AG04450 (cell line): Measurements from ENCODE around the gene OXSR1. TPM values are rescaled to one million over a fixed set of nuclear protein-coding genes. Genes with fewer than 3 reads are reported as not detected.

ENCODE experiments used
- CTCF ChIA-PET: fragments of 300-600, 350-600 bp; formaldehyde crosslinking; extraction: SDS; loops from one replicate; lab custom pipeline; 2022; ENCODE audit warnings: antibody characterized with exemption, inconsistent platforms; lab: Charles Lee
- POLR2A ChIA-PET: fragments of 350-600 bp; formaldehyde crosslinking; extraction: SDS; loops from one replicate; lab custom pipeline; 2021; ENCODE audit warnings: antibody characterized with exemption, inconsistent platforms; lab: Yijun Ruan, JAX
- DNase-seq: peaks from one replicate; pipeline ENCODE4 v3.0.0-alpha.2; 2011; ENCODE audit warnings: low read depth, low spot score
- H3K27ac ChIP-seq: one replicate; pipeline ENCODE4 v1.5.1; 2012; ENCODE audit warnings: low read depth, low read length, control low read depth
- H3K27me3 ChIP-seq: one replicate; pipeline ENCODE4 v1.6.0; 2012; ENCODE audit warnings: low read length; ENCODE audit not compliant: control insufficient read depth, insufficient read depth
- H3K4me3 ChIP-seq: 2 replicates; pipeline ENCODE4 v1.5.1; 2011; ENCODE audit warnings: mild to moderate bottlenecking, low read depth, low read length, control low read depth
- H3K9me3 ChIP-seq: 2 replicates; pipeline ENCODE4 v1.5.1; 2012; ENCODE audit warnings: low read length; ENCODE audit not compliant: control insufficient read depth, insufficient read depth
- polyA plus RNA-seq: library from polyadenylated mRNA; depleted of rRNA; stranded (reverse); fragments of >200 nt; gene quantifications from 2 replicates; pipeline ENCODE4 v1.2.3, GENCODE V29; 2011
- TF ChIP-seq, protein P1 (sequence below): IDR thresholded peaks from 2 replicates; pipeline ENCODE4 v1.5.1; 2011; ENCODE audit warnings: low read depth, low read length, control low read depth, inconsistent platforms

The OXSR1 gene
- polyA plus RNA-seq, 1 experiment: 42.3 TPM

DNA sequence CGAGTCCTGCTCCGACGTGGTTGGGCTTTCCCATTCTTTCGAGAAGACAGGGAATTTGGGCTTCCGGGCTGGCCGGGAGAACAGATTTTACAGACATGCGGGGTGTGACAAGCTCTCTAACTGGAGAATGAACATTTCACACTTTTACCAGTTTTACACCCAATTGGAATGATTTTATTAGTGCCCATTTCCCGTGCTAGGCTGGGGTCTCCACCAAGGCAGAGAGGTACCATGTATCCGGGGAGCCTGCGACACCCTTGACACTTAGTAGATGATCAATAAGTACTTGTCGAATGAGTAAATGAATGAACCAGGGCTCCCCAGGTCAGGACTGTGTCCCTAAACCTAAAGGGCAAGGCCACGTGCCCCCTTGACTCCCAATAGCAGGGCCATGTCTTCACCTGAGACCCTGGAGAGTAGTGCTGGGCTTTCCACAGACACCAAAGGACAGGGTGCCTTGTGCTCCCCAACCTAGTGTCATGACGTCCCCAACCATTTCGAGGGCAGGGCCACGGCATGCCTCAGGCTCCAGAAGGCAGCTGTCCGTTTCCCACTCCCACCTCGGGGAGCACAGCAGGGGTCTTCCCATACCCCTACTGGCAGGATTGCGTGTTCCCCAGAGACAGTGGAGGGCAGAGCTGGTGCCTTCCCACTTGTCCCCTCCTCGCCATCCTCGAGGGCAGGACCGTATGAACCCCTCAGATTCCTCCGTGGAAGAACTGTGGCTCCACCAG is 27.6 kb upstream of the OXSR1 start:
- H3K4me3 ChIP-seq: peak overlapping the region; percentile 85
- TF ChIP-seq, protein P1, sequence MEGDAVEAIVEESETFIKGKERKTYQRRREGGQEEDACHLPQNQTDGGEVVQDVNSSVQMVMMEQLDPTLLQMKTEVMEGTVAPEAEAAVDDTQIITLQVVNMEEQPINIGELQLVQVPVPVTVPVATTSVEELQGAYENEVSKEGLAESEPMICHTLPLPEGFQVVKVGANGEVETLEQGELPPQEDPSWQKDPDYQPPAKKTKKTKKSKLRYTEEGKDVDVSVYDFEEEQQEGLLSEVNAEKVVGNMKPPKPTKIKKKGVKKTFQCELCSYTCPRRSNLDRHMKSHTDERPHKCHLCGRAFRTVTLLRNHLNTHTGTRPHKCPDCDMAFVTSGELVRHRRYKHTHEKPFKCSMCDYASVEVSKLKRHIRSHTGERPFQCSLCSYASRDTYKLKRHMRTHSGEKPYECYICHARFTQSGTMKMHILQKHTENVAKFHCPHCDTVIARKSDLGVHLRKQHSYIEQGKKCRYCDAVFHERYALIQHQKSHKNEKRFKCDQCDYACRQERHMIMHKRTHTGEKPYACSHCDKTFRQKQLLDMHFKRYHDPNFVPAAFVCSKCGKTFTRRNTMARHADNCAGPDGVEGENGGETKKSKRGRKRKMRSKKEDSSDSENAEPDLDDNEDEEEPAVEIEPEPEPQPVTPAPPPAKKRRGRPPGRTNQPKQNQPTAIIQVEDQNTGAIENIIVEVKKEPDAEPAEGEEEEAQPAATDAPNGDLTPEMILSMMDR: no peak
- CTCF ChIA-PET: interaction anchor here (0.6 to 2.6 kb wide), 5 partner anchors 110 to 343 kb away, joined by 3 to 13 read pairs (median 8); partner anchors contain the start of gene XYLB
- no peaks in the 10 kb centered on the region; the same call in 1 of the 2 replicates for H3K9me3 ChIP-seq
- POLR2A ChIA-PET: interaction anchor here (1.0 to 2.2 kb wide), 5 partner anchors 10 to 119 kb away, joined by 3 to 27 read pairs (median 5); partner anchors contain the start of gene OXSR1
- H3K27ac ChIP-seq: peak overlapping the region; percentile 89
- DNase-seq: no peak
- H3K27me3 ChIP-seq: no peaks in the 10 kb centered on the region

DNA sequence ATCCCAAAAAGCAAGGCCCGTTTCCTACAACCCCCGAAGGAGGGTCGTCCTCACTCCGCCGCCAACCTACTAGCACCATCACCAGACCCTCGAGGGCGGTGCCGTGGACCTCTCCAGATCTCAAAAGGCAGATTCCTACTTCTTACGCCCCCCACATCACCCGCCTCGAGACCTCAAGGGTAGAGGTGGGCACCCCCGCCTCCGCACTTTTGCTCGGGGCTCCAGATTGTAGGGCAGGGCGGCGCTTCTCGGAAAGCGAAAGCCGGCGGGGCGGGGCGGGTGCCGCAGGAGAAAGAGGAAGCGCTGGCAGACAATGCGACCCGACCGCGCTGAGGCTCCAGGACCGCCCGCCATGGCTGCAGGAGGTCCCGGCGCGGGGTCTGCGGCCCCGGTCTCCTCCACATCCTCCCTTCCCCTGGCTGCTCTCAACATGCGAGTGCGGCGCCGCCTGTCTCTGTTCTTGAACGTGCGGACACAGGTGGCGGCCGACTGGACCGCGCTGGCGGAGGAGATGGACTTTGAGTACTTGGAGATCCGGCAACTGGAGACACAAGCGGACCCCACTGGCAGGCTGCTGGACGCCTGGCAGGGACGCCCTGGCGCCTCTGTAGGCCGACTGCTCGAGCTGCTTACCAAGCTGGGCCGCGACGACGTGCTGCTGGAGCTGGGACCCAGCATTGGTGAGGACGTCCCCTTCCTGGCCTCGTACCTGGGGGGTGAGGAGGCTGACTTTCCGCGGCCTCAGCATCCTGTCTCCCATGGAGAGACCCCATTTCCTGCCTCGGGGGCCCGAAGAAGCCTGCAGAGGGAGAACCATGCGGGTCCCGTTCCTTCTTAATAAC is 26.8 kb upstream of the OXSR1 start, which contains the start of gene MYD88:
MYD88 (plus strand) TSS at position 313 of the 842 bp plus-strand sequence; CDS start at position 353, 40 bp downstream.
- ChIA-PET CTCF (interaction anchor here (1.5 to 2.6 kb wide), 2 partner anchors 160 to 208 kb away, joined by 3 to 13 read pairs; partner anchors contain the start of gene XYLB), POLR2A (no interaction called here)
- Histone ChIP-seq H3K9me3 (no peaks in the 10 kb centered on the region; the same call in 1 of the 2 replicates), H3K4me3 (peak within 1 kb of the TSS; percentile 85), H3K27ac (peak within 1 kb of the TSS; percentile 89), H3K27me3 (no peaks in the 10 kb centered on the region)
- DNase-seq: no peak
- TF ChIP-seq, protein P1: no peak; the same call in 1 of the 2 replicates

DNA sequence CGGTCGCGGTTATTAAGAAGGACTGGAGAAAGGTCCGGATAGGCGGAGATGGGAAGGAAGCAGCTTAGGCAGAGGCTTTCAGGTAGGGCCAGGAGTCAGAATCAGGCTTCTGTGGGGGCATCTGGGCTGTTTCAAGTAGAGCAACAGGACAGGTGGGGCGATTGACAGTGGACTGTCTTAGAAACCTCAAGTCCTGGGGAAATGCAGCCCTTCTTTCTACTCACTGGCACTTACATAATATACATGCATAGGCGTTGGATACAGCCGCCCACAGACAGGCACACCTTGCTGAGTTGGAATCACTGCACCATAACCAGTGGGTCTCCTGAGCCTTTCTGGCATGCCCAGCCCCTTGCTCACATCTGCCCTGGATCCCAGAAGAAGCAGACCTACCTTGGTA is 26.1 kb upstream of the OXSR1 start:
- no peak for DNase-seq
- TF ChIP-seq, protein P1: no peak
- CTCF ChIA-PET: interaction anchor here (1.5 kb wide), 1 partner anchor 159 kb away, joined by 3 read pairs; no protein-coding TSS in a partner anchor
- no peak overlapping the region for H3K27ac ChIP-seq
- H3K4me3 ChIP-seq: peak overlapping the region; percentile 85
- H3K9me3 ChIP-seq: no peaks in the 10 kb centered on the region; the same call in 1 of the 2 replicates
- no peaks in the 10 kb centered on the region for H3K27me3 ChIP-seq
- POLR2A ChIA-PET: no interaction called here

DNA sequence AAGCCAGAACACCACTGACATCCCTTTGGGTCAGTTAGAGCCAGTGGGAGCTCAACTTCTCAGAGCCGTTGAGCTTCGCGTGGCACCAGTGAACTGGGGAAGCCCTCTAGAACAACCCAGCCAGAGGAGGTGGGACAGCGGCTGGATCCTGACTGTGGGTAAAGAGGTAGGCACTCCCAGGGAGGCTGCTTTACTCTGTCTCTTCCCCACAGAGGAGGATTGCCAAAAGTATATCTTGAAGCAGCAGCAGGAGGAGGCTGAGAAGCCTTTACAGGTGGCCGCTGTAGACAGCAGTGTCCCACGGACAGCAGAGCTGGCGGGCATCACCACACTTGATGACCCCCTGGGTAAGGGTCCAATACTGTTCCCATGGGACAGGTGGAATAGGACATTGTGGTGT is 25.7 kb upstream of the OXSR1 start:
- Histone ChIP-seq H3K4me3 (peak overlapping the region; percentile 85), H3K27me3 (no peaks in the 10 kb centered on the region), H3K27ac (no peak overlapping the region), H3K9me3 (no peaks in the 10 kb centered on the region; the same call in 1 of the 2 replicates)
- DNase-seq: no peak
- ChIA-PET POLR2A (no interaction called here), CTCF (interaction anchor here (0.9 to 1.5 kb wide), 2 partner anchors 159 to 207 kb away, joined by 3 read pairs; partner anchors contain the start of gene XYLB)
- TF ChIP-seq, protein P1: no peak
